Body of pancreas (tissue), 4 donors: ENCODE data around the gene DTX1. TPM values are rescaled to one million over a fixed set of nuclear protein-coding genes. Genes with fewer than 3 reads are reported as not detected.

Experiments
- ATAC-seq: fragments of 150-250 bp; one replicate; pipeline ENCODE4 v1.9.1; 2016
- DNase-seq, 4 donors: peaks; one replicate each; pipeline ENCODE4 v3.0.0-alpha.2; 2019
- H3K27ac ChIP-seq, 4 donors: fragments of 200-600 bp; sonication (generic); 1 replicate in 3 of 4; 2 replicates in 1 of 4; pipeline versions ENCODE4 v1.5.1 to v1.6.1; 2016 to 2019; ENCODE audit warnings: mild to moderate bottlenecking in 1 of 4, mixed read lengths in 1 of 4, moderate library complexity in 1 of 4
- H3K27me3 ChIP-seq, 2 donors: fragments of 200-600 bp; sonication (generic); one replicate each; pipeline ENCODE4 v1.6.0; 2016; ENCODE audit warnings: mild to moderate bottlenecking in 1 of 2
- H3K36me3 ChIP-seq, 2 donors: fragments of 200-600 bp; sonication (generic); replicated peaks in 1 of 2; 2 replicates each; pipeline ENCODE4 v1.5.1; 2016; ENCODE audit warnings: low read depth in 2 of 2; ENCODE audit not compliant: insufficient read depth in 1 of 2
- H3K4me1 ChIP-seq: fragments of 200-600 bp; sonication (generic); one replicate; pipeline ENCODE4 v1.6.0; 2016
- H3K4me3 ChIP-seq, 2 donors: fragments of 200-600 bp; sonication (generic); 1 replicate in 1 of 2; 2 replicates in 1 of 2; pipeline ENCODE4 v1.5.1; 2016 to 2019
- H3K9me3 ChIP-seq, 3 donors: fragments of 200-600 bp; sonication (generic); 1 replicate in 2 of 3; 2 replicates in 1 of 3; pipeline ENCODE4 v1.5.1; 2016
- POLR2A ChIP-seq, 3 donors: fragments of 450-650 bp; IDR thresholded peaks; one replicate each; pipeline ENCODE4 v1.6.1; 2016; ENCODE audit warnings: antibody characterized with exemption in 3 of 3, mild to moderate bottlenecking in 2 of 3
- WGBS, 2 donors: methylation state at CpG; one replicate each; pipeline ENCODE4 v1.1.5; 2017; 5-methylcytosine and 5-hydroxymethylcytosine counted together
- intact Hi-C: fragments of 100-400 bp; cut with DNase I; formaldehyde crosslinking; loops from one replicate; pipeline ENCODE4 v1.15.1; 2023
- total RNA-seq, 2 donors: library from RNA; depleted of rRNA; stranded (reverse); fragments of >200 nt; gene quantifications; one replicate each; pipeline ENCODE4 v1.1.0, GENCODE V29; 2016
- TF ChIP-seq, protein P1 (sequence below), 7 experiments: fragments of 450-650 bp in 4 of 7; fragments of 200-600 bp in 3 of 7; sonication (generic) in 3 of 7; IDR thresholded peaks; one replicate each; pipeline ENCODE4 v1.5.1; 2016 to 2019; ENCODE audit warnings: antibody characterized with exemption in 7 of 7

DTX1 gene
- total RNA-seq, 2 donors from 2014 or later = 11.9 to 17.5 TPM

DNA sequence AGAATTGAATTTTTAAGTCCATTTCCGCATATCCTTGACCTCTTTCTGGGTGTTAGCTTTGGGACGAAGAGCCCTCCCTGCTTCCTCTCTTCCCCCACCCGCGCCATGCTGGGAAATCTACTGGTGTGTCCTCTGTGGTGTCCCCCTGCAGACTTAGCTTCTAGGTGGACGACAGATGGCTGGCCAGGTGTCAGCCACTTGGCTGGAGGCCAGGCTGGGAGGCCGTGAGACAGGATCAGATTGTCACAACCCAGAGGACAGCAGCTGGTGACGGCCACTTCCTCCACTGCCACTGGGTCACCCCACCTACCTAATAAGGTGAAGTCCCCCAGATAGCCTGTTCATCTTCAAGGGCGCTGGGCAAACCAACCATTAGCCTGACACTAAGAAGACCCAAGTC lies 13.3 kb upstream of the DTX1 start:
- H3K27ac ChIP-seq = no peak overlapping the region
- no peak for ATAC-seq
- no peaks in the 10 kb centered on the region for H3K36me3 ChIP-seq
- WGBS, 2 donors = 43 to 46% methylated on average over 8 of the region's 8 CpGs
- TF ChIP-seq, protein P1, sequence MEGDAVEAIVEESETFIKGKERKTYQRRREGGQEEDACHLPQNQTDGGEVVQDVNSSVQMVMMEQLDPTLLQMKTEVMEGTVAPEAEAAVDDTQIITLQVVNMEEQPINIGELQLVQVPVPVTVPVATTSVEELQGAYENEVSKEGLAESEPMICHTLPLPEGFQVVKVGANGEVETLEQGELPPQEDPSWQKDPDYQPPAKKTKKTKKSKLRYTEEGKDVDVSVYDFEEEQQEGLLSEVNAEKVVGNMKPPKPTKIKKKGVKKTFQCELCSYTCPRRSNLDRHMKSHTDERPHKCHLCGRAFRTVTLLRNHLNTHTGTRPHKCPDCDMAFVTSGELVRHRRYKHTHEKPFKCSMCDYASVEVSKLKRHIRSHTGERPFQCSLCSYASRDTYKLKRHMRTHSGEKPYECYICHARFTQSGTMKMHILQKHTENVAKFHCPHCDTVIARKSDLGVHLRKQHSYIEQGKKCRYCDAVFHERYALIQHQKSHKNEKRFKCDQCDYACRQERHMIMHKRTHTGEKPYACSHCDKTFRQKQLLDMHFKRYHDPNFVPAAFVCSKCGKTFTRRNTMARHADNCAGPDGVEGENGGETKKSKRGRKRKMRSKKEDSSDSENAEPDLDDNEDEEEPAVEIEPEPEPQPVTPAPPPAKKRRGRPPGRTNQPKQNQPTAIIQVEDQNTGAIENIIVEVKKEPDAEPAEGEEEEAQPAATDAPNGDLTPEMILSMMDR (IDR thresholded peaks at IDR 0.05) = no peak
- no peak for TF ChIP-seq POLR2A (IDR thresholded peaks at IDR 0.05)
- no peaks in the 10 kb centered on the region for H3K27me3 ChIP-seq
- H3K4me3 ChIP-seq = no peak overlapping the region
- no peaks in the 10 kb centered on the region for H3K4me1 ChIP-seq
- intact Hi-C loops = no loop called here
- H3K9me3 ChIP-seq = no peaks in the 10 kb centered on the region
- peak in 3 of 4 donors; percentile 15 to 39 (median 38) for DNase-seq

DNA sequence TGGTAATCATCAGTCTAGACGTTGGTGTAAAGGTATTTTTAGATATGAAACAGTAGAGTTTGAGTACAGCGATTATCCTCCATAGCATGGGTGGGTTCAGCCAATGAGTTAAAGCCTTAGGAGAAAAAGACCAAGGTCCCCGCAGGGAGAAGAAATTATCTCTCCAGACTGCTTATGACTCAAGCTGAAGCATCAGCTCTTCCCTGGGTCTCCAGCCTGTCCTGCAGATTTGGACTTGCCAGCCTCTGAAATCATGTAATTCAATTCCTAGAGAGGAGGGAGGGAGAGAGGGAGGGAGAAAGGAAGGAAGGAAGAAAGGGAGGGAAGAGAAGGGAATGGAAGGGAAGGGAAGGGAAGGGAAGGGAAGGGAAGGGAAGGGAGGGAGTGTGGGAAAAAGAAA lies 12.0 kb upstream of the DTX1 start:
- Histone ChIP-seq H3K27me3 (no peaks in the 10 kb centered on the region), H3K9me3 (no peaks in the 10 kb centered on the region), H3K36me3 (no peaks in the 10 kb centered on the region), H3K27ac (no peak overlapping the region), H3K4me1 (no peaks in the 10 kb centered on the region), H3K4me3 (no peak overlapping the region)
- ATAC-seq (no peak), DNase-seq (no peak)
- WGBS, 2 donors = 69 to 70% methylated on average over 3 of the region's 3 CpGs
- intact Hi-C loops = no loop called here
- TF ChIP-seq, protein P1 (IDR thresholded peaks at IDR 0.05) = no peak
- no peak for TF ChIP-seq POLR2A (IDR thresholded peaks at IDR 0.05)

DNA sequence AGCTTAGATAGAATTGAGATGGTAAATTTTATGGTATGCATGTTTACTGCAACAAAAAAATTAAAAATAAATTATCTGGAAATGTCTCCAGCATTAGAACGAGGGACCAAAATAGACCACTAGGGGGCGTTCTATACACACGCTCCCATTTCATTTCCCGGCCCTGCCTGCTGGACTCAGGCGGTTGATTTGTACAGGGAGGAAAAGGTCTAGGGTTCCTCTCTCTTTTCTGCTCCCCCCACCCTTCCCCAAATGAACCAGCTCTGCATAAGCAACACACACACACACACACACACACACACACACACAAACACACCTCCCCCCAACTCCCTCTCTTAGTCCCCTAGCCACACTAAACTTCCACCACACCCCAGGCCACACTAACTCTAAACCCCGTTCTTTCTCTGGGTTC lies 7.8 kb upstream of the DTX1 start:
- TF ChIP-seq, protein P1 (IDR thresholded peaks at IDR 0.05) = peak; percentile 85 to 92 (median 91)
- no peak for TF ChIP-seq POLR2A (IDR thresholded peaks at IDR 0.05)
- peak; percentile 67 to 76 (median 72) for DNase-seq
- H3K27me3 ChIP-seq = no peaks in the 10 kb centered on the region
- no peaks in the 10 kb centered on the region for H3K4me1 ChIP-seq
- no peaks in the 10 kb centered on the region for H3K36me3 ChIP-seq
- no peak overlapping the region for H3K4me3 ChIP-seq
- intact Hi-C loops = no loop called here
- ATAC-seq = peak; percentile 81
- no peaks in the 10 kb centered on the region for H3K9me3 ChIP-seq
- H3K27ac ChIP-seq = no peak overlapping the region
- 8% methylated on average over 6 of the region's 6 CpGs for WGBS, 2 donors

DNA sequence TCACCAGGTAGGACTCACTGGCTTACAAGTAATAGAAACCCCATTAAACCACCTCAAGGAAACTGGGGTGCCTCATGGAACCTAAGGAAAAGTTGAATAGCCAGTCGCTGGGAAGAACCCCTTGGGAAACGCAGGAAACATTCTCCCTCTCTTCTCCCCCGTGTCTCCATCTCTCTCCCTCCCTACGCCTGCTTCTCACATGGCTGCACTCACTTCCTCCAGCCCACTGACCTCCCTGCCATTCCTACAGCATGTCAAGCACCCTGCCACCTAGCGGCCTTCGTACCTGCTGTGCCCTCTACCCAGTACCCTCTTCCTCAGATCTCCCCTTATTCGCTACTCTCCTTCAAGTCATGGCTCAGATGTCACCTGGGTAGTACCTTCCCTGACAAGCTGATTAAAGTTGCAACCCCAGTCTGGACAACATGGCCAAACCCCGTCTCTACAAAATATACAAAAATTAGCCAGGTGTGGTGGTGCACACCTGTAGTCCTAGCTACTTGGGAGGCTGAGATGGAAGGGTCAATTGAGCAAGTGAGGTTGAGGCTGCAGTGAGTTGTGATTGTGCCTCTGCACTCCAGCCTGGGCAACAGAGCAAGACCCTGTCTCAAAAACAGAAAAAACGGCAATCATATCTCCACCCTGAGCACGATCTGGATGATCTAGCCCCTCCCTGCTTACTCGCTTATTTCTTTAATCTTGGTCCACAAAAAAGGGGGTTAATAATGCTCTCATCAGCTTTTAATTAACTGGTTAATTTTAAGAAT lies 6.4 kb upstream of the DTX1 start:
- Histone ChIP-seq H3K4me3 (no peak overlapping the region), H3K9me3 (no peaks in the 10 kb centered on the region), H3K27me3 (no peaks in the 10 kb centered on the region), H3K27ac (no peak overlapping the region), H3K4me1 (no peaks in the 10 kb centered on the region), H3K36me3 (no peaks in the 10 kb centered on the region)
- TF ChIP-seq, protein P1 (IDR thresholded peaks at IDR 0.05) = peak in 5 of 7 experiments; percentile 9 to 40 (median 31)
- TF ChIP-seq POLR2A (IDR thresholded peaks at IDR 0.05) = no peak
- no peak for ATAC-seq
- intact Hi-C loops = loop anchor here (5.0 kb wide), 2 partner anchors 107 to 122 kb away; no protein-coding TSS in a partner anchor
- DNase-seq = peak in 3 of 4 donors; percentile 39 to 64 (median 46)
- WGBS, 2 donors = 50 to 53% methylated on average over 11 of the region's 11 CpGs
